ENCODE measurements around the gene LRRFIP2.

The LRRFIP2 gene

DNA sequence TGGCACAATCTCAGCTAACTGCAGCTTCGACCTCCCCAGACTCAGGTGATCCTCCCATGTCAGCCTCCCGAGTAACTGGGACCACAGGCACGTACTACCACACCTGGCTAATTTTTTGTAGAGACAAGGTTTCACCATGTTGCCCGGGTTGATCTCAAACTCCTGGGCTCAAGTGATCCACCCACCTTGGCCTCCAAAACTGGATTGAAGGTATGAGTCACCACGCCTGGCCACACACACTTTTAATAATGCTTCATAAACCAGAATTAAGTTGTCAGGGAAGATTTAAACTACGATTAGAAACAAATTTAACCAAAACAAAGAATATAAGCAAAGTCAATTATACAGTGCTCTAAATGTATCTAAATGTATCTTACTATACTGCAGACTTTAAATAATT is 87.5 kb downstream of the LRRFIP2 start (continued):
- no peak for TF ChIP-seq ZNF366 (tag by site-specific recombination; conservative IDR thresholded peaks at IDR 0.05)
- TF ChIP-seq ZNF585B (tag by site-specific recombination; IDR thresholded peaks at IDR 0.05), result no peak
- no peak for TF ChIP-seq ZNF501 (tag by site-specific recombination; IDR thresholded peaks at IDR 0.05)

DNA sequence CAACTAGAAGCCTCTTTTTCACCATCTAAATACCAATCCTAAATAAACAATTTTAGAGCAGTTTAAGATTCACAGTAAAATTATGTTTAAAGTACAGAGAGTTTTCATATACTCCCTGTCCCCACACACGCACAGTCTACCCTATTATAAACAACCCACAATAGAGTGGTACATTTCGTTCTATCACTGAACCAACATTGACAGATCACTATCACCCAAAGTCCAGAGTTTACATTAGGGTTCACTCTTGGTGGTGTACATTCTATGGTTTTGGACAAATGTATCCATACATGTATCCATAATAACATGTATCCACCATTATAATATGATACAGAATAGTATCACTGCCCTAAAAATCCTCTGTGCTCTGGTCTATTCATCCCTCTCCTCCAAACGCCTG is 92.1 kb downstream of the LRRFIP2 start:
- ChIA-PET POLR2A (interaction anchor here (1.2 kb wide), 1 partner anchor 89 kb away, joined by 3 read pairs; the partner anchor contains the start of genes EPM2AIP1 and MLH1), CTCF (no interaction called here)
- Histone ChIP-seq H3K9me3 (ENCODE audit: control insufficient read depth, insufficient read depth, low read depth, low read length) (no peaks in the 10 kb centered on the region), H3K4me3 (ENCODE audit: low read depth, low read length) (no peak overlapping the region), H3K36me3 (ENCODE audit: control insufficient read depth in 2 of 2, insufficient read depth in 1 of 2, low read length in 2 of 2) (peaks cover 0 to 15% of the 10 kb centered on the region in 2 experiments; a peak in 1 of 3 replicates), H3K27ac (ENCODE audit: extremely low read depth, low read depth, low read length) (no peak overlapping the region), H3K4me1 (ENCODE audit: control insufficient read depth, insufficient read depth, low read length) (no peaks in the 10 kb centered on the region)
- TF ChIP-seq, protein P1, sequence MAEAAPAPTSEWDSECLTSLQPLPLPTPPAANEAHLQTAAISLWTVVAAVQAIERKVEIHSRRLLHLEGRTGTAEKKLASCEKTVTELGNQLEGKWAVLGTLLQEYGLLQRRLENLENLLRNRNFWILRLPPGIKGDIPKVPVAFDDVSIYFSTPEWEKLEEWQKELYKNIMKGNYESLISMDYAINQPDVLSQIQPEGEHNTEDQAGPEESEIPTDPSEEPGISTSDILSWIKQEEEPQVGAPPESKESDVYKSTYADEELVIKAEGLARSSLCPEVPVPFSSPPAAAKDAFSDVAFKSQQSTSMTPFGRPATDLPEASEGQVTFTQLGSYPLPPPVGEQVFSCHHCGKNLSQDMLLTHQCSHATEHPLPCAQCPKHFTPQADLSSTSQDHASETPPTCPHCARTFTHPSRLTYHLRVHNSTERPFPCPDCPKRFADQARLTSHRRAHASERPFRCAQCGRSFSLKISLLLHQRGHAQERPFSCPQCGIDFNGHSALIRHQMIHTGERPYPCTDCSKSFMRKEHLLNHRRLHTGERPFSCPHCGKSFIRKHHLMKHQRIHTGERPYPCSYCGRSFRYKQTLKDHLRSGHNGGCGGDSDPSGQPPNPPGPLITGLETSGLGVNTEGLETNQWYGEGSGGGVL (tag by site-specific recombination; IDR thresholded peaks at IDR 0.05), result no peak
- no peak for TF ChIP-seq BCL11A (tag by site-specific recombination; IDR thresholded peaks at IDR 0.05; ENCODE audit: low read depth)
- no peak for TF ChIP-seq KLF9 (tag by site-specific recombination; IDR thresholded peaks at IDR 0.05; ENCODE audit: low read depth)
- TF ChIP-seq, protein P2, sequence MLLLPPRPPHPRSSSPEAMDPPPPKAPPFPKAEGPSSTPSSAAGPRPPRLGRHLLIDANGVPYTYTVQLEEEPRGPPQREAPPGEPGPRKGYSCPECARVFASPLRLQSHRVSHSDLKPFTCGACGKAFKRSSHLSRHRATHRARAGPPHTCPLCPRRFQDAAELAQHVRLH (tag by site-specific recombination; IDR thresholded peaks at IDR 0.05), result no peak
- no peak for TF ChIP-seq ZNF701 (tag by site-specific recombination; IDR thresholded peaks at IDR 0.05)
- TF ChIP-seq ZNF132 (tag by site-specific recombination; IDR thresholded peaks at IDR 0.05; ENCODE audit: borderline replicate concordance), result no peak
- TF ChIP-seq, protein P3, sequence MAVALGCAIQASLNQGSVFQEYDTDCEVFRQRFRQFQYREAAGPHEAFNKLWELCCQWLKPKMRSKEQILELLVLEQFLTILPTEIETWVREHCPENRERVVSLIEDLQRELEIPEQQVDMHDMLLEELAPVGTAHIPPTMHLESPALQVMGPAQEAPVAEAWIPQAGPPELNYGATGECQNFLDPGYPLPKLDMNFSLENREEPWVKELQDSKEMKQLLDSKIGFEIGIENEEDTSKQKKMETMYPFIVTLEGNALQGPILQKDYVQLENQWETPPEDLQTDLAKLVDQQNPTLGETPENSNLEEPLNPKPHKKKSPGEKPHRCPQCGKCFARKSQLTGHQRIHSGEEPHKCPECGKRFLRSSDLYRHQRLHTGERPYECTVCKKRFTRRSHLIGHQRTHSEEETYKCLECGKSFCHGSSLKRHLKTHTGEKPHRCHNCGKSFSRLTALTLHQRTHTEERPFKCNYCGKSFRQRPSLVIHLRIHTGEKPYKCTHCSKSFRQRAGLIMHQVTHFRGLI (tag by site-specific recombination; IDR thresholded peaks at IDR 0.05), result no peak
- no peak for TF ChIP-seq ZNF202 (tag by site-specific recombination; IDR thresholded peaks at IDR 0.05; ENCODE audit: borderline replicate concordance)
- TF ChIP-seq ZBTB48 (tag by site-specific recombination; IDR thresholded peaks at IDR 0.05), result no peak
- TF ChIP-seq, protein P4, sequence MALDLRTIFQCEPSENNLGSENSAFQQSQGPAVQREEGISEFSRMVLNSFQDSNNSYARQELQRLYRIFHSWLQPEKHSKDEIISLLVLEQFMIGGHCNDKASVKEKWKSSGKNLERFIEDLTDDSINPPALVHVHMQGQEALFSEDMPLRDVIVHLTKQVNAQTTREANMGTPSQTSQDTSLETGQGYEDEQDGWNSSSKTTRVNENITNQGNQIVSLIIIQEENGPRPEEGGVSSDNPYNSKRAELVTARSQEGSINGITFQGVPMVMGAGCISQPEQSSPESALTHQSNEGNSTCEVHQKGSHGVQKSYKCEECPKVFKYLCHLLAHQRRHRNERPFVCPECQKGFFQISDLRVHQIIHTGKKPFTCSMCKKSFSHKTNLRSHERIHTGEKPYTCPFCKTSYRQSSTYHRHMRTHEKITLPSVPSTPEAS (tag by site-specific recombination; IDR thresholded peaks at IDR 0.05), result no peak
- no peak for TF ChIP-seq ZNF830 (tag by site-specific recombination; IDR thresholded peaks at IDR 0.05; ENCODE audit: low read depth)
- no peak for TF ChIP-seq ZNF24 (tag by site-specific recombination; IDR thresholded peaks at IDR 0.05)
- TF ChIP-seq, protein P5, sequence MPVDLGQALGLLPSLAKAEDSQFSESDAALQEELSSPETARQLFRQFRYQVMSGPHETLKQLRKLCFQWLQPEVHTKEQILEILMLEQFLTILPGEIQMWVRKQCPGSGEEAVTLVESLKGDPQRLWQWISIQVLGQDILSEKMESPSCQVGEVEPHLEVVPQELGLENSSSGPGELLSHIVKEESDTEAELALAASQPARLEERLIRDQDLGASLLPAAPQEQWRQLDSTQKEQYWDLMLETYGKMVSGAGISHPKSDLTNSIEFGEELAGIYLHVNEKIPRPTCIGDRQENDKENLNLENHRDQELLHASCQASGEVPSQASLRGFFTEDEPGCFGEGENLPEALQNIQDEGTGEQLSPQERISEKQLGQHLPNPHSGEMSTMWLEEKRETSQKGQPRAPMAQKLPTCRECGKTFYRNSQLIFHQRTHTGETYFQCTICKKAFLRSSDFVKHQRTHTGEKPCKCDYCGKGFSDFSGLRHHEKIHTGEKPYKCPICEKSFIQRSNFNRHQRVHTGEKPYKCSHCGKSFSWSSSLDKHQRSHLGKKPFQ (tag by site-specific recombination; IDR thresholded peaks at IDR 0.05), result no peak
- TF ChIP-seq SALL2 (tag by site-specific recombination; IDR thresholded peaks at IDR 0.05; ENCODE audit: borderline replicate concordance), result no peak
- TF ChIP-seq YY1 (tag by site-specific recombination; IDR thresholded peaks at IDR 0.05), result no peak
- no peak for TF ChIP-seq ZNF677 (tag by site-specific recombination; IDR thresholded peaks at IDR 0.05)
- no peak for TF ChIP-seq ZNF792 (tag by site-specific recombination; IDR thresholded peaks at IDR 0.05)
- no peak for TF ChIP-seq ZNF596 (tag by site-specific recombination; IDR thresholded peaks at IDR 0.05)

Data from HEK293 (cell line).